Activated naive CD8-positive, alpha-beta T cell treated with anti-CD3 and anti-CD28 coated beads, Interleukin-2, amount 10 ng/mL, durations not matched to agents 7 days and 5 days (primary cell): ENCODE measurements around the gene MLKL. TPM values are rescaled to one million over a fixed set of nuclear protein-coding genes. Genes with fewer than 3 reads are reported as not detected.
A peak's percentile ranks its signal among the peaks of the same experiment; 100 is the strongest.

Experiments used
- ATAC-seq: fragments of 150-1000 bp; cut with Tn5 transposase; one replicate; pipeline ENCODE4 v1.10.0; 2021; ENCODE audit warnings: low read depth, moderate library complexity
- POLR2A ChIA-PET: fragments of 350-600 bp; sonication (Branson Sonifier 250); formaldehyde crosslinking; loops from one replicate; lab custom pipeline; 2021; ENCODE audit warnings: antibody characterized with exemption; lab: Charles Lee
- DNase-seq: peaks from one replicate; pipeline ENCODE4 v3.0.0; 2021
- H3K27ac Mint-ChIP-seq: one replicate; pipeline ENCODE4 v1.8.0; 2022; ENCODE audit warnings: mild to moderate bottlenecking, mixed read lengths
- H3K27me3 Mint-ChIP-seq: one replicate; pipeline ENCODE4 v1.8.0; 2022; ENCODE audit warnings: mild to moderate bottlenecking, moderate library complexity, mixed read lengths
- H3K36me3 Mint-ChIP-seq: one replicate; pipeline ENCODE4 v1.8.0; 2021; ENCODE audit warnings: mild to moderate bottlenecking, mixed read lengths
- H3K4me1 Mint-ChIP-seq: one replicate; pipeline ENCODE4 v1.8.0; 2021; ENCODE audit warnings: mixed read lengths
- H3K4me3 Mint-ChIP-seq: one replicate; pipeline ENCODE4 v1.8.0; 2022; ENCODE audit warnings: mild to moderate bottlenecking, moderate library complexity, mixed read lengths
- H3K9me3 Mint-ChIP-seq: one replicate; pipeline ENCODE4 v1.8.0; 2021; ENCODE audit warnings: mixed read lengths
- total RNA-seq, 2 experiments: library from RNA; stranded (reverse); gene quantifications; one replicate each; pipeline ENCODE4 v1.2.3, GENCODE V29; 2021

The MLKL gene
- total RNA-seq, 2 experiments from 2014 or later: 25.6 to 28.7 TPM

DNA sequence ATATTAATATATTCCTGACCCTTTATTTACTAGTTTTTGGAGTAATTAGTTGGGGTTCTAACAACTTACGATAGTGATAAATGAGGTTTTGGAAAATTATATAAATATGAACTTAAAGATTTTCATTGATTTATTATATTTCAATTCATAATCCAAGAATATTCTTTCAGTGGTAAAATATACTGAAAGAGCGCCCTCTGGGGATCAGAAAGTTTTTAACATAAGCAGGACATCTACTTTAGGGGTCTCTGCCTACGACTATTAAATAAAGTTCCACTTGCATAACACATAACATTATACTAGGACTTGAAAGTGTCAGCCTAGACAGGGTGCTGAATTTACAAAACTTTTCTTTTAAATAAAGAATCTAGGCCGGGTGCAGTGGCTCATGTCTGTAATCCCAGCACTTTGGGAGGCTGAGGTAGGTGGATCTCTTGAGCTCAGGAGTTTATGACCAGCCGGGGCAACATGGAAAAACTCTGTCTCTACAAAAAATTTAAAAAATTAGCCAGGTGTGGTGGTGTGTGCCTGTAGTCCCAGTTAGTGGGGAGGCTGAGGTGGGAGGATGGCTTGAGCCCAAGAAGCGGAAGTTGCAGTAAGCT, 49.6 kb downstream of the MLKL start:
- no peaks in the 10 kb centered on the region for H3K9me3 Mint-ChIP-seq
- DNase-seq (no peak), ATAC-seq (no peak)
- POLR2A ChIA-PET: interaction anchor here (0.5 to 4.3 kb wide), 3 partner anchors 12 to 53 kb away, joined by 4 to 19 read pairs (median 6); partner anchors contain the start of gene RFWD3
- H3K4me3 Mint-ChIP-seq: no peak overlapping the region
- H3K27ac Mint-ChIP-seq: no peak overlapping the region
- H3K36me3 Mint-ChIP-seq: peaks cover 27% of the 10 kb centered on the region
- H3K4me1 Mint-ChIP-seq: peaks cover 19% of the 10 kb centered on the region
- H3K27me3 Mint-ChIP-seq: no peaks in the 10 kb centered on the region

DNA sequence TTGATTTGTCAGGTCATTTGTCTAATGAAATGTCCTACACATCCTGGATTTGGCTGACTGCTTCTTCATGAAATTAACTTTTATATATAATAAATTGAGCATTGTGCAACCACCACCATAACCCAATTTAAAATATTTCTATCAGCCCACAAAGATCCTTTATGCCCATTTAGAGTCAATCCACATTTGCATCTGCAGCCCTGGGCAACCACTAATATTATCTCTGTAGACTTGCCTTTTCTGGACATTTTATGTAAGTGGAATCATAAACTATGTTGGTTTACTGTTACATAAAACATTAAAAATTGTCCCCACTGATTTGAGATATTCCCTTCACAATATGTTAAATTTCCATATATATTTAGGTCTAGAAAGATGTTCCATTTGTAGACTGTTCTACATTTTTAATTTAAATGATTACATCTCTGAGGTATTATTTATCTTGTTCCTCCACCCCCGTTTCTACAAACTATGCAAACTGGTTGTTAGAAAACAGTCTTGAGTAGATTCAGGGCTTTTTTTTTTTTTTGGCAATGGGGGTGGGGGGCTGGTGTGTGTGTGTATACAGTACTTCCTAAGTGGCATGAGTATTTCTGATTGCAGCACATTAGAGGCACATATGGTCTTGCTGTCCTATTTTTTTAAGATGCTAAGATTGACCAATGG, 50.7 kb downstream of the MLKL start:
- Mint-ChIP-seq H3K27ac (peak overlapping the region; percentile 30), H3K27me3 (no peaks in the 10 kb centered on the region), H3K9me3 (no peaks in the 10 kb centered on the region), H3K4me1 (peaks cover 13% of the 10 kb centered on the region), H3K36me3 (peaks cover 21% of the 10 kb centered on the region), H3K4me3 (no peak overlapping the region)
- no peak for DNase-seq
- POLR2A ChIA-PET: interaction anchor here (4.3 kb wide), 1 partner anchor 16 kb away, joined by 19 read pairs; the partner anchor contains the start of gene RFWD3
- no peak for ATAC-seq

DNA sequence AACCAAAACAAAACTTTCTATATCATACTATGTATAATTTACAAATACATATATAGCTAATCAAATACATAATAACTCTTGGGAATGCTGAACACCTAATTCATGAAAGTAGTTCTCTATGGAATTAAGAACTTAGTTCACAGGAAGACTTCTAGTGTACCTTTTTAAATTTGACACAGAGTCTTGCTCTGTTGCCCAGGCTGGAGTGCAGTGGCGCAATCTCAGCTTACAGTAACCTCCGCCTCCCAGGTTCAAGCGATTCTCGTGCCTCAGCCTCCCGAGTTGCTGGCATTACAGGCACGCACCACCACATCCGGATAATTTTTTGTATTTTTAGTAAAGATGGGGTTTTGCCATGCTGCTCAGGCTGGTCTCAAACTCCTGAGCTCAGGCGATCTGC, 58.7 kb downstream of the MLKL start:
- ATAC-seq: no peak
- peaks cover 16% of the 10 kb centered on the region for H3K36me3 Mint-ChIP-seq
- H3K9me3 Mint-ChIP-seq: no peaks in the 10 kb centered on the region
- H3K4me3 Mint-ChIP-seq: no peak overlapping the region
- H3K4me1 Mint-ChIP-seq: no peaks in the 10 kb centered on the region
- no peaks in the 10 kb centered on the region for H3K27me3 Mint-ChIP-seq
- no peak overlapping the region for H3K27ac Mint-ChIP-seq
- no peak for DNase-seq
- POLR2A ChIA-PET: interaction anchor here (0.6 to 1.3 kb wide), 2 partner anchors 34 to 36 kb away, joined by 3 read pairs; no protein-coding TSS in a partner anchor

DNA sequence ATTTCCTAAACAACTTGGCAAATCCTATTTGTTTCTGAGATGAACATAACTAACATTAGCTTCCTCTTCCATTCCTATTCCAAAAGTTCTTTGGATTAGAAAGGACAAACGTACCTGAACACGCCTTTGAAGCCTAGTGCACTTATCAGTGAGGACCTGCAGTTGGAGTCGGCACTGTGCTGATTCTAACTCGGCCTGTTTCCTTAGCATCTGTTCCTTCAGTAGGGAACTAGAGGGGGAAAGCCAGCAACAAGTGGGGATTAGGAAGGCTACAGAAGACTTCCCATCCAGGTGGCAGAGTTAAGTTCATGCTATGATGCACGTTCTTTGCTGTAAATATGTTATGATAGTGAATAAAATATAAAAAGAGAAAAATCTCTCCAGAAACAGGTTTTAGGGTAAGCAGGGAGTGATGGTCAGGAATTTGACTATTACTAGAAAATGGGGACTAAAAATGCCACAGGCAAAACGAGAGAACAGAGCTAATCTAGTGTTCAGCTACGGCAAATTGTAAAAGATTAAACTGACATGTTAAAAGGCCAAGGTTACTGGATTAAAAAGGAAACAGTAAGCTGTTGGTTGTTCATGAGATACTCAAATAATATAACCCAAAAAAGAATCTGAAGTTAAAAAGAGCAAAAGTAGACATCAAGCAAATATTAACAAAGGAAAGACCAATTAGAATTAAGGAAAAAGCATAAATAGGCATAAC, 62.8 kb downstream of the MLKL start:
- H3K4me1 Mint-ChIP-seq: no peaks in the 10 kb centered on the region
- peaks cover 17% of the 10 kb centered on the region for H3K36me3 Mint-ChIP-seq
- DNase-seq: no peak
- POLR2A ChIA-PET: interaction anchor here (2.0 kb wide), 1 partner anchor 10 kb away, joined by 5 read pairs; no protein-coding TSS in a partner anchor
- no peaks in the 10 kb centered on the region for H3K9me3 Mint-ChIP-seq
- ATAC-seq: no peak
- no peaks in the 10 kb centered on the region for H3K27me3 Mint-ChIP-seq
- no peak overlapping the region for H3K4me3 Mint-ChIP-seq
- peak overlapping the region; percentile 6 for H3K27ac Mint-ChIP-seq

DNA sequence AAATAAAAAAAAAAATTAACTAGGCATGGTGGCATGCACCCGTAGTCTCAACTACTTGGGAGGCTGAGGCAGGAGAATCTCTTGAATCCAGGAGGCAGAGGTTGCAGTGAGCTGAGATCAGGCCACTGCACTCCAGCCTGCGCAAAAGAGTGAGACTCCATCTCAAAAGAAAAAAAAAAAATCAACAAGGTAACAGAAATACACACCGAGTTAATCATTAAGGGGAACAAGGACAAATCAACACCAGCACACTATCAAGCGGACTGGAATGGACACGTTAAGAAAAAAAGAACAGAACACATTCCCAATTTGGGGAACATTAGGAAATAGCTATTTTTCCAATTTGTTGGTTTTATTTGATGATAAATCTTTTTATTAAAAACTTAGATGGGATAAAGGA, 65.4 kb downstream of the MLKL start:
- peaks cover 21% of the 10 kb centered on the region for H3K36me3 Mint-ChIP-seq
- no peaks in the 10 kb centered on the region for H3K9me3 Mint-ChIP-seq
- POLR2A ChIA-PET: no interaction called here
- H3K4me3 Mint-ChIP-seq: no peak overlapping the region
- no peaks in the 10 kb centered on the region for H3K27me3 Mint-ChIP-seq
- ATAC-seq: no peak
- DNase-seq: no peak
- H3K27ac Mint-ChIP-seq: peak overlapping the region; percentile 67
- no peaks in the 10 kb centered on the region for H3K4me1 Mint-ChIP-seq

DNA sequence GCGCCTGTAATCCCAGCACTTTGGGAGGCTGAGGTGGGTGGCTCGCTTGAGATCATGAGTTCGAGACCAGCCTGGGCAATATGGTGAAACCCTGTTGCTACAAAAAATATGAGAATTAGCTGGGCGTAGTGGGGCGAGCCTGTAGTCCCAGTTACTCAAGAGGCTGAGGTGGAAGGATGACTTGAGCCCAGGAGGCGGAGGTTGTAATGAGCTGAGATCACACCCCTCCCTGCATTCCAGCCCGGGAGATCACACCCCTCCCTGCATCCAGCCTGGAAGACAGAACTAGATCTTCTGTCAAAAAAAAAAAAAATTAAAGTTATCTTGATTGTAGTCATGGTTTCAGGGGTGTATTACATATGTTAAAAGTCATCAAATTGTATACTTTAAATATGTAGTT, 67.0 kb downstream of the MLKL start:
- ATAC-seq (no peak), DNase-seq (no peak)
- H3K4me1 Mint-ChIP-seq: peaks cover 2% of the 10 kb centered on the region
- POLR2A ChIA-PET: no interaction called here
- peaks cover 34% of the 10 kb centered on the region for H3K36me3 Mint-ChIP-seq
- H3K27ac Mint-ChIP-seq: no peak overlapping the region
- H3K9me3 Mint-ChIP-seq: no peaks in the 10 kb centered on the region
- no peak overlapping the region for H3K4me3 Mint-ChIP-seq
- H3K27me3 Mint-ChIP-seq: no peaks in the 10 kb centered on the region

DNA sequence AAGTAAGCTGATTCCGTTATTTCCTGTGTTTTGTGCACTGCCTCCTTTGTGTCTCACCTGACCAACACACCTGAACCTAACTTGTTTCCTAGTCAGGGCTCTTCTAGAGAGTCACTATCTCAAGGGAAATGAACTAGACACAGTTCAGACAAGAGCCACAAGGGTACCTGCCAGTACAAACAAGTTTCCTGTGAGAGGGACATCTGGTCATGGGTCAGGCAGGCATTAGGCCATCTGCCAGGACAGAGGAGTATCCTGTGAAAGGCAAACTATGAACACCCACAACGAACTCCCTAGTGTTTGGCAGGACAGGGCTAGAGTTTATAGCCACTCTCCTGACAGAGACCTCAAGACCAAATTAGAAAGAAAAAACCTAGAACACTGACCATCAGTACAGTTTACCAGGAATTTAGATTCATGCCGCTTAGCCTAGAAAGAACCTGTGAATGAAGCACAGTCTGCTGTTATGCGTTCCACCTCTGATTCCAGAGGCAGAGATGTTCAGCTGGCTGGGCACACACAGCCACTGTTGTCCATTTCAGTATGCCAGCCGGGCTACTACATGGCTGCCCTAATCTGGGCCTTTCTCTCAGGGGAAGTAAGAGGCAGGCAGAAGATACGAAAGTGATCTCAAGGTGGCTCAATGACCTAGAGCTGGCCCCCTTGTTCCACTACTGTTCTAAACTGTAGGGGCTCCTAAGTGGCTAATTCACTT, 73.0 kb downstream of the MLKL start:
- ATAC-seq: no peak
- no peak overlapping the region for H3K4me3 Mint-ChIP-seq
- peak overlapping the region; percentile 68 for H3K27ac Mint-ChIP-seq
- H3K27me3 Mint-ChIP-seq: no peaks in the 10 kb centered on the region
- POLR2A ChIA-PET: interaction anchor here (1.1 to 1.4 kb wide), 2 partner anchors 10 to 12 kb away, joined by 5 to 7 read pairs; no protein-coding TSS in a partner anchor
- H3K36me3 Mint-ChIP-seq: peaks cover 51% of the 10 kb centered on the region
- H3K4me1 Mint-ChIP-seq: peaks cover 17% of the 10 kb centered on the region
- DNase-seq: no peak
- H3K9me3 Mint-ChIP-seq: no peaks in the 10 kb centered on the region

DNA sequence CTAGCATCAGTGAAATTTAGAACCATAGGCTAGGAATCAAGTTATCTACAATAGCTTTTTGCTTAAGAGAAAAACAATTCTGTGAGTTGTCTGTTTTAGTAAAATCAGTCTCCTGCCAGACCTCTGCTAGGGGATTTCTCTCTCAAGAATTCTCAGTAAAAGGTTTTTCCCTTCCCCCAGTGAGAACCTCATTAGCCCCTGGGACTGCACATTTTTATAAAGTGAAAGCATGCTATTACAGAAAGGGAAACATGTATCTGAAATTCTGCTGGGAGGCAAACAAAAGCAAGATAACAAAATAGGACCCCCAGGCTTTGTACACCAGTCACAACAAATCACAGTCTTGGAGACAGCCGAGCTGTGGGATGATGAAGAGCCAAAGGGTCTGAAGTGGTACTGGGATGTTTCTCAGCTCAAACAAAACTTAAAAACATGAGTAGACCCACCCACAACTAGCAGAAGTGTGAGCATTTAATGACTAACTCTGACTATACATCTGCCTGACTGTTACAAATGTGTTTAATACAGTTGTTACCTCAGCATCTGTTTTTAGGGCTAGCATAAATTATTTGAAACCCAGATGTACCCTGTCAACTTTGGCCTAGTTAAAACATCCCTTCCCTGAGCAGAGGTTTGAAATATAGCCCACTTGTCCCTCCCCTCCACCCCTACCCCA, 73.8 kb downstream of the MLKL start:
- Mint-ChIP-seq H3K4me1 (peaks cover 17% of the 10 kb centered on the region), H3K27me3 (no peaks in the 10 kb centered on the region), H3K9me3 (no peaks in the 10 kb centered on the region), H3K27ac (no peak overlapping the region), H3K4me3 (no peak overlapping the region), H3K36me3 (peaks cover 53% of the 10 kb centered on the region)
- DNase-seq (no peak), ATAC-seq (no peak)
- POLR2A ChIA-PET: interaction anchor here (0.6 kb wide), 1 partner anchor 40 kb away, joined by 3 read pairs; the partner anchor contains the start of gene RFWD3

DNA sequence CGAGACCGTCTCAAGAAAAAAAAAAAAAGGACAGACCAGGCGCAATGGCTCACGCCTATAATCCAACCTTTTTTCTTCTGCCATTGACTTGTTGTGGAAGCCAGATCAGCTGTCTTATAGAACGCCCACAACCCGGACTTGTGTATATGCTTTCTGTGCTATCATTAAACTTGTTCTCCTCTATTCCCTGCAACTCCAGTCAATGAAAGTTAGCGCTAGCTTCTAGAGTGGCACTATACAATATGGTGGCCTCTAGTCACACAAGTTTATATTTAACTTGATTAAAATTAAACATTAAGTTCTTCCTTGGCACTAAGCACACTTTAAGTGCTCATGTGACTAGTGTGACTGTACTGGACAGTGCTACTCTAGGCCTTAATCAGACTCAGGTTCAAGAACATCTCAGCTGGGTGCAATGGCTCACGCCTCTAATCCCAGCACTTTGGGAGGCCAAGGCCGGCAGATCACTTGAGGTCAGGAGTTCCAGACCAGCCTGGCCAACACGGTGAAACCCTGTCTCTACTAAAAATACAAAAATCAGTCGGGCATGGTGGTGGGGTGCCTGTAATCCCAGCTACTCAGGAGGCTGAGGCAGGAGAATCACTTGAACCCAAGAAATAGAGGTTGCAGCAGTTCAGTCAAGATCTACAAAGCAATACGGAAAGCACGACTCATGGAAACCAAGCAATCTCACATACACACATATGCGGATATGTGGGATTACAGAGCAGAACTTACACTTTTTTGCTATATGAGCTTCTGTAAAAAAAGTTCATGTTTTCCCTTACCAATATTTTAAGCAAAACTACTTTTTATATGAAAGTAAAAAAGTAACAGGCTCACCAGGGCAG, 74.9 kb downstream of the MLKL start:
- Mint-ChIP-seq H3K36me3 (peaks cover 59% of the 10 kb centered on the region), H3K27me3 (no peaks in the 10 kb centered on the region), H3K9me3 (no peaks in the 10 kb centered on the region), H3K27ac (no peak overlapping the region), H3K4me3 (no peak overlapping the region), H3K4me1 (peaks cover 17% of the 10 kb centered on the region)
- DNase-seq (no peak), ATAC-seq (no peak)
- POLR2A ChIA-PET: interaction anchor here (0.6 to 0.7 kb wide), 2 partner anchors 31 to 41 kb away, joined by 3 read pairs; partner anchors contain the start of gene RFWD3

DNA sequence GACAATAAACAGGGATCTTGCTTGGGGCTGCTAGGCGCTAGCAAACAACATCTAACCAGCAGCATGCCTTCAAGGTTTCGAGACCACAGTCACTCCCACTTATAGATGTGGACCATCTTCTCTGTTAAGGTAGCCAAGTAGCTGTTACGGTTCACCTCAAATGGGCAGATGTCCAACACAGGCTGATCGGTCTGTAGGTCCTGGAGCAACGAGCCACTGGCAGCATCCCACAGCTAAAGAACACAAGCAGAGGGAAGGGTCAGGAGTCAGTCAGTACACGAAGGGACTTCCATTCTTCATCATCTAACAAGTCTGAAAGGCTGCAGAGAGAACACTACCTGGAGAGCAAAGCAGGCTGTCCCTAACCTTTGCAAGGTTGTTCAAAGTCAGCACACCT, 76.8 kb downstream of the MLKL start:
- H3K4me3 Mint-ChIP-seq: no peak overlapping the region
- peaks cover 55% of the 10 kb centered on the region for H3K36me3 Mint-ChIP-seq
- POLR2A ChIA-PET: interaction anchor here (2.2 kb wide), 1 partner anchor 18 kb away, joined by 7 read pairs; the partner anchor contains the start of gene GLG1
- peak overlapping the region; percentile 53 for H3K27ac Mint-ChIP-seq
- H3K9me3 Mint-ChIP-seq: no peaks in the 10 kb centered on the region
- no peaks in the 10 kb centered on the region for H3K27me3 Mint-ChIP-seq
- ATAC-seq (no peak), DNase-seq (no peak)
- peaks cover 15% of the 10 kb centered on the region for H3K4me1 Mint-ChIP-seq

DNA sequence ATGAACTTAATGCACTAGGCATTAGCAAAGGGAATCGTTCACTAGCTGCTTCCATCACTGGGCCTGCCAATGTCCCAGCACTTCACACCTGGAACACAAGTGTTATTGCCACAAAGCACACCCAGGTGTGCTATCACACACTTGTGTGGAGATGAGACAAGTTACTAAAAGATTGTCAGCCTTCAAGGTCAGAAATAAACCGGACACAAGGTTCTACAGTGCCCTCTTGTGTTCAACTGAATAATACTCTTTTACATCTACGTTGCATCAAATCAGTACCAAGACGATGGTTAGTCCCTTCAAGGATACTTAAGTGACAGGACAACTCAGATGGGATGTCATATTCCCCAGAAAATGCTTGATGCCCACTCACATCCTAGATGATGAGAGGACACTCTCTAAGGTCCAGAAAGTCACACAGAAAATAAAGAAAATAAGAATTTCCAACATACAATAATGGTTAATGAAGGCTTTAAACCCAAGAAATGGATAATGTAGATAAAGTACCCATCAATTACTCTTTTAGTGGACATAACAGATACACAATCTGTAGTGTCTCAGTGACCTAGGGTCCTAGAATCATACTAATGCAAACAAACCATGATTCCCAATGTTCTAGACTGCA, 77.3 kb downstream of the MLKL start:
- ATAC-seq: peak; percentile 55
- POLR2A ChIA-PET: interaction anchor here (2.2 kb wide), 1 partner anchor 17 kb away, joined by 7 read pairs; the partner anchor contains the start of gene GLG1
- no peak for DNase-seq
- no peak overlapping the region for H3K4me3 Mint-ChIP-seq
- peaks cover 15% of the 10 kb centered on the region for H3K4me1 Mint-ChIP-seq
- peaks cover 52% of the 10 kb centered on the region for H3K36me3 Mint-ChIP-seq
- no peaks in the 10 kb centered on the region for H3K27me3 Mint-ChIP-seq
- no peaks in the 10 kb centered on the region for H3K9me3 Mint-ChIP-seq
- H3K27ac Mint-ChIP-seq: peak overlapping the region; percentile 68
